OCI-LY3 (cell line): Measurements from ENCODE around the gene MAPK12.

Experiments used
- H2AFZ ChIP-seq: fragments of 200-600, 300-600 bp; shearing (Covaris generic); 2 replicates; pipeline ENCODE4 v1.6.0; 2014; ENCODE audit warnings: antibody characterized with exemption, low read depth, low read length
- H3K27ac ChIP-seq: fragments of 200-600, 300-600 bp; sonication (generic); 2 replicates; pipeline ENCODE4 v1.5.1; 2014; ENCODE audit warnings: mild to moderate bottlenecking, low read length, moderate library complexity, mixed read lengths
- H3K27me3 ChIP-seq: fragments of 200-600, 300-600 bp; sonication (generic); 2 replicates; pipeline ENCODE4 v1.6.1; 2014; ENCODE audit warnings: low read depth, low read length, mixed read lengths
- H3K36me3 ChIP-seq: fragments of 200-600, 300-600 bp; sonication (generic); replicated peaks from 2 replicates; pipeline ENCODE3; 2014; ENCODE audit warnings: low read depth, low read length, mixed read lengths
- H3K4me1 ChIP-seq: fragments of 300-600, 200-600 bp; sonication (generic); 2 replicates; pipeline ENCODE4 v1.6.1; 2014; ENCODE audit warnings: low read length, mixed read lengths
- H3K4me2 ChIP-seq: fragments of 200-600, 300-600 bp; sonication (generic); 2 replicates; pipeline ENCODE4 v1.6.1; 2014; ENCODE audit warnings: low read length, mixed read lengths
- H3K4me3 ChIP-seq: fragments of 300-600, 200-600 bp; sonication (generic); 2 replicates; pipeline ENCODE4 v1.5.1; 2014; ENCODE audit warnings: antibody characterized with exemption, mild to moderate bottlenecking, low read length, moderate library complexity
- H3K79me2 ChIP-seq: fragments of 300-600, 200-600 bp; shearing (Covaris generic); 2 replicates; pipeline ENCODE4 v1.6.1; 2014; ENCODE audit warnings: mild to moderate bottlenecking, low read length, mixed read lengths
- H3K9ac ChIP-seq: fragments of 300-600, 200-600 bp; shearing (Covaris generic); 2 replicates; pipeline ENCODE4 v1.6.0; 2014; ENCODE audit warnings: mild to moderate bottlenecking, low read length, moderate library complexity
- H3K9me3 ChIP-seq: fragments of 200-600, 300-600 bp; shearing (Covaris generic); 2 replicates; pipeline ENCODE4 v1.6.1; 2014; ENCODE audit warnings: low read length, mixed read lengths; ENCODE audit not compliant: insufficient read depth
- H4K20me1 ChIP-seq: fragments of 200-600, 300-600 bp; sonication (generic); 2 replicates; pipeline ENCODE4 v1.6.1; 2016; ENCODE audit warnings: low read length, mixed read lengths; ENCODE audit not compliant: insufficient read depth
- EZH2phosphoT487 ChIP-seq: fragments of 200-600 bp; shearing (Covaris generic); IDR thresholded peaks from 2 replicates; pipeline ENCODE4 v1.6.1; 2018; ENCODE audit warnings: antibody characterized with exemption, mixed run types, low read depth
- TF ChIP-seq, protein P1 (sequence below): fragments of 200-600, 300-600 bp; sonication (generic); IDR thresholded peaks from 2 replicates; pipeline ENCODE4 v1.5.1; 2014; ENCODE audit warnings: antibody characterized with exemption, low read length, low read depth

Gene MAPK12

DNA sequence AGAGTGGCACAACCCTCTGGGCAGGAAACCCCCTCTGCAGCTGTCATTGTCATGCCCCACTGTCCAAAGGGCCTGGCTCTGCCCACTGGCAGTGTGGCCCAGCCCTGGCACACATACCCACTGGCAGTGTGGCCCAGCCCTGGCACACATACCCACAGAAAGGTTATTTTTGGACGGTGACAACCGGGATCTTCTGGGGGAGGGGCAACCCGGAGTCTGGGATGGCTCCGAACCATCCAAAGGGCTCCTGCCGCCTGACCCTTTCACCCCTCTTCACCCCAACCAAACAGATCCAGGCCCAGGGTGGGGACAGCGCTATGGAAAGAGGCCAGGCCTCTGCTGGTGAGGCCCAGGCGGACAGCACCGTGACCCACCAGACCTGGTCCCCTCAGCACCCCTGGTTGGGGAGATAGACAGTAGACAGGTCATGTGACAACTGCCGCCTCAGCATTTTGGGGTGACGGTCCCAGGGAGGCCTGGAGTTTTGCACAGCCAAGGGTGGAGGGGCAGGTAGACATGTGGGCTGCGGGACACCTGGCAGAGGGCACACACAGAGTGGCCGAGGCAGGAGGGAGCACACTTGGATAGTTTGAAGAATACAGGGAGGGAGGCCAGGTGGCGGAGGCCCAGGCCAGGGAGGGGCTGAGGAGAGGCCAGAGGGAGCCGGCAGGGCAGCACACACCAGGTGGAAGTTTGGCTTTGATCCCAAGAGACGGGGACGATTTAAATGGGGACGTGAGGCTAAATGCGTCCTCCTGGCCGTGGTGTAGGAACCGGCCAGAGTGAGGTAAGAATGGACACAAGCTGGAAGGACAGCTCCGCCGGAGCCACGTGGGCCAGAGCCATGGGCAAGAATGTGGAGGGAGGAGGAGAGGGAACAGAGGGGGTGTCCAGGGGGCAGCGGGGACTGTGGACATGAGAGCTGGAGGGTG lies 2.9 kb downstream of the MAPK12 start:
- no peak overlapping the region for H3K9ac ChIP-seq
- no peaks in the 10 kb centered on the region for H4K20me1 ChIP-seq
- TF ChIP-seq, protein P1, sequence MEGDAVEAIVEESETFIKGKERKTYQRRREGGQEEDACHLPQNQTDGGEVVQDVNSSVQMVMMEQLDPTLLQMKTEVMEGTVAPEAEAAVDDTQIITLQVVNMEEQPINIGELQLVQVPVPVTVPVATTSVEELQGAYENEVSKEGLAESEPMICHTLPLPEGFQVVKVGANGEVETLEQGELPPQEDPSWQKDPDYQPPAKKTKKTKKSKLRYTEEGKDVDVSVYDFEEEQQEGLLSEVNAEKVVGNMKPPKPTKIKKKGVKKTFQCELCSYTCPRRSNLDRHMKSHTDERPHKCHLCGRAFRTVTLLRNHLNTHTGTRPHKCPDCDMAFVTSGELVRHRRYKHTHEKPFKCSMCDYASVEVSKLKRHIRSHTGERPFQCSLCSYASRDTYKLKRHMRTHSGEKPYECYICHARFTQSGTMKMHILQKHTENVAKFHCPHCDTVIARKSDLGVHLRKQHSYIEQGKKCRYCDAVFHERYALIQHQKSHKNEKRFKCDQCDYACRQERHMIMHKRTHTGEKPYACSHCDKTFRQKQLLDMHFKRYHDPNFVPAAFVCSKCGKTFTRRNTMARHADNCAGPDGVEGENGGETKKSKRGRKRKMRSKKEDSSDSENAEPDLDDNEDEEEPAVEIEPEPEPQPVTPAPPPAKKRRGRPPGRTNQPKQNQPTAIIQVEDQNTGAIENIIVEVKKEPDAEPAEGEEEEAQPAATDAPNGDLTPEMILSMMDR, result no peak
- no peak for TF ChIP-seq EZH2phosphoT487
- H3K79me2 ChIP-seq, result peaks cover 18% of the 10 kb centered on the region
- H3K27me3 ChIP-seq, result no peaks in the 10 kb centered on the region
- no peaks in the 10 kb centered on the region for H3K36me3 ChIP-seq
- no peak overlapping the region for H3K4me3 ChIP-seq
- peaks cover 15% of the 10 kb centered on the region for H3K4me1 ChIP-seq
- H3K27ac ChIP-seq, result no peak overlapping the region
- no peak overlapping the region for H3K4me2 ChIP-seq
- no peaks in the 10 kb centered on the region for H3K9me3 ChIP-seq
- H2AFZ ChIP-seq, result no peak overlapping the region

DNA sequence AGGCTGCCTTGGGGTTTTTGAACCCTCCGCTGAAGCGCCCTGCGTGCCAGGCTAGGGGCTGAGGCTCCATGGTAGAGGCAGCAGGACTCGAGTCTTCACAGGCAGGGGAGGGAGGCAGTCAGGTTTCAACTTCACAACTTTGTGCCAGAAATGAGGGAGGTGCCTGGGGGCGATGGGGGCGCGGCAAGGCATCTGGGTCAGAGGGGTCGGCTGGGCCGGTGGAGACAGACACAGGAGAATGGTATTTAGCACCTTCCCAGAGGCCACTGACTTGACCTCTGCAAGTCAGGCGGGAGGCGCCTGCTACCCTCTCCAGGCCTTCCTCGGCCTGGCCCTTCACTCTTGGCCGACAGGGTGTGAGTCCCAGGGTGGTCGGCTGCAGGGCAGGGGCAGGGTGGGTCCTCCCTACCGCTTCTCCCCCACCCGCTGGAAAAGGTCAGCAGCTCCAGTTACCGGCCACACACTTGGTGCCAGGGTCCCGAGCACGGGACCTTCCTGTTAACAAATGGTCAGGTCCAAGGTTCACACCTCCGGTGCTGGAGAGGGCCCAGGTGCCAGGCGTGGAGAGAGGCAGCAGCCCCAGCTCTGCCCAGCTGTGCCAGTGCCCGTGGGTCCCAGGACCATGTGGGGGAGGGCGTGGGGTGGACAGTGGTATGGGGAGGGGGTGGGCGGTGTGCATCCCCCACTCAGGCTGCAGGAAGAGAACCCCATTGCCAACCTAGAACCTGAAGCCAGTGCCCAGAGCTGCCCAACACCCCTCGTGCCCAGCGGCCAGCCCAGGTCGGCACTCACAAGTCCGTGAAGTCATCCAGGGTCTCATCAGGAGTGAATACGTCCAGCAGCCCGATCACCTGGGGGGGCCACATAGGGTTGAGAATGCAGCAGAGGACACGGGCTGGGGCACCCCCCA lies 3.8 kb downstream of the MAPK12 start:
- Histone ChIP-seq H3K36me3 (no peaks in the 10 kb centered on the region), H3K9ac (no peak overlapping the region), H3K4me2 (no peak overlapping the region), H3K4me3 (no peak overlapping the region), H3K9me3 (no peaks in the 10 kb centered on the region), H2AFZ (no peak overlapping the region), H4K20me1 (no peaks in the 10 kb centered on the region), H3K27ac (no peak overlapping the region), H3K27me3 (no peaks in the 10 kb centered on the region), H3K79me2 (peaks cover 18% of the 10 kb centered on the region), H3K4me1 (peaks cover 12% of the 10 kb centered on the region)
- TF ChIP-seq, protein P1, result no peak
- TF ChIP-seq EZH2phosphoT487, result no peak

GRCh38 chr22:50257041-50257440 lies 4.4 kb downstream of the MAPK12 start:
- no peaks in the 10 kb centered on the region for H3K36me3 ChIP-seq
- H2AFZ ChIP-seq, result no peak overlapping the region
- no peak overlapping the region for H3K4me3 ChIP-seq
- TF ChIP-seq, protein P1, result no peak
- no peak for TF ChIP-seq EZH2phosphoT487
- H3K9me3 ChIP-seq, result no peaks in the 10 kb centered on the region
- H3K9ac ChIP-seq, result no peak overlapping the region
- peaks cover 18% of the 10 kb centered on the region for H3K79me2 ChIP-seq
- no peaks in the 10 kb centered on the region for H4K20me1 ChIP-seq
- H3K4me2 ChIP-seq, result no peak overlapping the region
- H3K27ac ChIP-seq, result no peak overlapping the region
- peaks cover 6% of the 10 kb centered on the region for H3K4me1 ChIP-seq
- no peaks in the 10 kb centered on the region for H3K27me3 ChIP-seq
